AG20443 (cell line): ENCODE data around the gene MPC1.
"Not testable (repeated sequence)": the region's sequence is repeated elsewhere in the genome, so short reads cannot be mapped to it uniquely, and the experiment has no call there.

Experiments
- DNase-seq: peaks from one replicate; pipeline ENCODE4 v3.0.0; 2012; ENCODE audit warnings: low spot score, mixed read lengths

Gene MPC1

DNA sequence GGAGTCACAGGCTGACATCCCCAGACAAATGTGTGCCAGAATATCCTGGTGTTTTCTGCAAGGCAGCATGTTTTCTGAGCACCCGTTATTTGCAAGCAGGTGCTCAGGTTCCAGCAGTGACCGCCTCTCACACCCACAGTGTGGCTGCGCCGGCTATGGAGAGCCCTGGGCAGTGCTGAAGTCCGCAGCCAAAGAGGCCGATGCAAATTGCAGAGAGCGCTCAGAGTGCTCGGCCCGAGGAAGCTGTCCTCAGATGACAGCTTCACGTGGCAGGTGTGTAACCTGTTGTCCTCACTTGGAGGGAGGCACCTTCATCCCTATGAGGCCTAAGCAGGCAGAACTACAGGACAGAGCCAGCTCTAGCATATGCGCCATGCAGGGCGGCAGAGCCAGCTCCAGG, 23.5 kb upstream of the MPC1 start:
- no peak for DNase-seq

GRCh38 chr6:166405386-166405785, 22.6 kb upstream of the MPC1 start:
- no peak for DNase-seq

GRCh38 chr6:166402582-166403277, 20.0 kb upstream of the MPC1 start:
- DNase-seq, result peak; percentile 84

GRCh38 chr6:166400649-166401250, 18.0 kb upstream of the MPC1 start:
- peak; percentile 77 for DNase-seq

DNA sequence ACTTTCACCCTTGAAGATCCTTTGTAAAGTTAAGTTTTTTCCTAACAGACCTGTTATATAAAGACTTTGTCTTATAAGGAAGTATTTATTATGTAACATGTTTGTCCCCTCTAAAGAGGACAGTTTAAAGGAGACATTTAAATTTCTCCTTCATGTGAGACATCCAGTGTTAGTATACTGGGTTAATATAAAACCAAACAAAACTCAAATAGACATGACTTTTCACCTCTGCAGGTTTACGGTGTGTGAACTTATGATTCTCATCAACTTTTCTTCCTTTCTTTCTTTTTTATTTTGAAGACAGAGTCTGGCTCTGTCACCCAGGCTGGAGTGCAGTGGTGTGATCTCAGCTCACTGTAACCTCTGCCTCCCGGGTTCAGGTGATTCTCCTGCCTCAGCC, 17.4 kb upstream of the MPC1 start:
- no peak for DNase-seq

DNA sequence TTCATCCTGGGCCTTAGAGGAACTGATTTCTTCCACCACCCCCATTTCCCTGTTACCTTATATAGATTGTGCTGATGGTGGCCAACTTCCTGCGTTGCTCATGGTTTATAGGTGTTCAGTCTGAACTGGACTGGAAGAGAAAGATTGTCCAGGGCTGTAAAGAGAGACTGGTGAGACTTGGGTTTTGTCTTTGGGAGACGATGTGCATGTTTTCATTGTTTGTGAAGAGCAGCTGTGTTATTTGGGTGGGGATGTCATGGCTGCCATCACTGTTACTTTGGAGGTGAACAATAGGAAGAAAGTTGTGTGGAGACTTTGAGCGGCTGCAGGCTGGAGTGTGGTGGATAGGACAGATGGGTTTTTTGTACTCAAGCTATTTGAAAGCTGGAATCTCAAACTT, 15.6 kb upstream of the MPC1 start:
- no peak for DNase-seq

GRCh38 chr6:166397849-166398248, 15.1 kb upstream of the MPC1 start:
- DNase-seq, result no peak

GRCh38 chr6:166395778-166396177, 13.0 kb upstream of the MPC1 start:
- no peak for DNase-seq

GRCh38 chr6:166395351-166395750, 12.6 kb upstream of the MPC1 start:
- no peak for DNase-seq

DNA sequence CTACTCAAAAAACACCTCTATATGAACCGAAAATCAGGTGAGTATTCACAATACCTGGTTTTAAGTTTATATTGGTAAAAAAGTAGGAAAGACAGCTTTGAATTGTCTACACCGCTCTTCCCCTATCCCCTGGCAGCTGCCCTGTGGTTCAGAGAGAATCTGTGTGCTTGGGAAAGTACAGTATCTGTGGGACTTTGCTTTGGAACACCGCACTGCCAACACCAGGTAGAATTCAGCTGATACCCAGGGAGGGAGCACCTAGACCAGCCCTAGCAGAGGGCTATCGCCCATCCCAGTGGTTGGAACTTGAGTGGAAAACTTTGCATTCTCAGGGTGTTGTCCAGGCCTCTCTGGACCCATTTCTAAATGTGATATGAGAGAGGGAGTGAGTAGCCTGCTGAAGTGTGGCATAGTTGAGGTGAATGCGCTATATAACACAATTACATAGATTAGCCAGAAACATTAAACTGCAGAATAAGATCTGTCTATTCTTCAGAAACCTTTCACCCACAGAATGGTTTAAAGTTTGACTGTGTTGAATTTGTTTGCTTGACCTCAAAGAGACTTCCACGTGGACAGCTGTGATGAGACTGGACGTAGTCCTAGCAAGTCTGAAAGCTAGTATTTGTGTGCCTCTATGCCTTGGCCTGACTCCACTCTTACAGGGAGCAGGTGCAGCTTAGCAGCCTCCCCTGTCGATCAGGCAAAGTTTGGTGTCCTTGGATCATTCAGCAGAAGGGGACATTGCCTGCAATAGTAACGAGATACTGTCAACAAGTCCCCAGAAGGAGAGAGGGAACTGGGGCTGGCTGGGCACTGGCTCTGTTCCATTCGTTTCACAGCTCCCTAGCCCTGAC, 11.5 kb upstream of the MPC1 start:
- DNase-seq, result no peak

GRCh38 chr6:166393535-166393823, 10.7 kb upstream of the MPC1 start:
- no peak for DNase-seq

GRCh38 chr6:166392755-166393534, 10.2 kb upstream of the MPC1 start:
- not testable (repeated sequence) for DNase-seq

DNA sequence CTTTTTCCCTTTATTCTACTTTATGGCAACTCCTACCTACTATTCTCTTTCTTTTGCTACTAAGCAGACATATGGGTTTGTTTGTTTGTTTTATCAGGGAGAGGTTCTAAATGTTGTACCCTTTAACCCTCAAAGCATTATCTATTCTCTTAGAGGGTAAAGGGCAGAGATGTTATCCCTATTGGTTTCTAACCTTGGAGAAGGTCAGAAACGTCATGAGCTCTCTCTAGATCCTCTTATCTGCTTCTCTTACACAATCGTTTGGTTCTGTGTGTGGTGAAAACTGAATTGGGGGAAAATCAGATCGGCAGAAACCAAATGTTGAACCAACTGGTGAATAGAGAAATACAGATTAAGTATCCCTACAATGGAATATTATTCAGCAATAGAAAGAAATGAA, 6.4 kb upstream of the MPC1 start:
- DNase-seq, result no peak

- no peak for DNase-seq
Observed at GRCh38 chr6:166388290-166389004, 5.7 kb upstream of the MPC1 start.

DNA sequence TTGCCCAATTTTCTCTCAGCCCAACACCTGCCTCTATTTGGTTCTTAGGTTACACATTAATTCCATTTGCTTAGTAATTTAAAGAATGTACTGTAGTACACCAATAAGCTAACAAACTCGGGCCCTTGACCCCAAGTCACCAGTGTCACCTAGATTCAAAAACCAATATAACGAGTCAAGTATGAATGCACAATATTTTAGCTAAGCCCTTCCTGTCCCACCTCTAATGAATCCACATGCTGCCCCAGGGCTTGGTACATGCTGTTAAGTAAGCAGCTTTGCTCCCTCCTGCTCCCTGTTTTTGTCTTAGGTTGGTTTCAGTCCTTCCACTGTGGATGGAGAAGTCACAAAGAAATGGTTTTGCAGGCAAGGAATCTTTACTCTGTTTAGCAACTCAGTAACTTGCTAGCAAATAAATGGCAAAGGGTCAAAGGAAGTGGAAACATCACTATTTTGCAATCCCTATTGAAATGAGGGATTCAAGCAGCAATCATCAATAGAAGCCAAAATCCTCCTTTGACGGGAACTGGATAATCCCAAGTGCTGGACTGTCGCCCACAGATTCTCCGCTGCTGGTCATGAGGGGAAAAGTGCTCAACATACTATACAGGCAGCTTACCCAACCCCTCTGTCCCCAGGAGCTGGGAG, 5.0 kb upstream of the MPC1 start:
- DNase-seq, result no peak

DNA sequence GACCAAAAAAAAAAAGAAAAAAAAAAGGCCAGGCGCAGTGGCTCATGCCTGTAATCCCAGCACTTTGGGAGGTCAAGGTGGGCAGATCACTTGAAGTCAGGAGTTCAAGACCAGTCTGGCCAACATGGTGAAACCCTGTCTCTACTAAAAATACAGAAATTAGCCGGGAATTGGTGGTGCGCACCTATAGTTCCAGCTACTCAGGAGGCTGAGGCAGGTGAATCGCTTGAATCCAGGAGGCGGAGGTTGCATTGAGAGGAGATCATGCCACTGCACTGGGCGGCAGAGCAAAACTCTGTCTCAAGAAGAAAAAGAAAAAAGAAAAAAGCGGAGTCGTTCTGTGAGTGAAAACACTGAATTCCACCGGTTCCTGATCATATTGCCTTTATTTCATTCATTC, 4.4 kb upstream of the MPC1 start:
- not testable (repeated sequence) for DNase-seq

- no peak for DNase-seq
Observed at GRCh38 chr6:166386111-166386510, 3.4 kb upstream of the MPC1 start.

- DNase-seq, result not testable (repeated sequence)
Observed at GRCh38 chr6:166383802-166384363, 1.1 kb upstream of the MPC1 start.

DNA sequence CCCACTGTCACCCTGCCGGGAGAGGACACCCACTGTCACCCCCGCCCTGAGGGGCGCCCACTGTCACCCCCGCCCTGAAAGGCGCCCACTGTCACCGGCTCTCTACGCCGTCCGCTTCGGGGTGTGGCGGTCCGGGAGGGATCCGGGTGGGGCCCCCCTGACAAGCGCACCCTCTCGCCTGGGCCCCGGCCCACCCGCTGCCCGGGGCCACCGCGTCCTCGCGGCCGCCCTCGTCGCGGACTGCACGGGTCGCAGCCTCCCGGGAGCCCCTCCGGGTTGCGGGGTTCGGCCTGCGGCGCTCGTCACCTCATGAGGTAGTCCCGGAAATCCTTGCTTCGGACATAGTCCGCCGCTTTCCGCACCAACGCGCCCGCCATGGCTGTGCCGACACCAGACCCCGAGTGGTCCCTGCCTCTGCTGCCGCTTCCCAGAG, 224 bp downstream of the MPC1 start:
- DNase-seq, result no peak

GRCh38 chr6:166381733-166382499, 824 bp downstream of the MPC1 start:
- peak; percentile 75 for DNase-seq
